ENCODE measurements around the gene OR51M1.

- TF ChIP-seq, protein P1, sequence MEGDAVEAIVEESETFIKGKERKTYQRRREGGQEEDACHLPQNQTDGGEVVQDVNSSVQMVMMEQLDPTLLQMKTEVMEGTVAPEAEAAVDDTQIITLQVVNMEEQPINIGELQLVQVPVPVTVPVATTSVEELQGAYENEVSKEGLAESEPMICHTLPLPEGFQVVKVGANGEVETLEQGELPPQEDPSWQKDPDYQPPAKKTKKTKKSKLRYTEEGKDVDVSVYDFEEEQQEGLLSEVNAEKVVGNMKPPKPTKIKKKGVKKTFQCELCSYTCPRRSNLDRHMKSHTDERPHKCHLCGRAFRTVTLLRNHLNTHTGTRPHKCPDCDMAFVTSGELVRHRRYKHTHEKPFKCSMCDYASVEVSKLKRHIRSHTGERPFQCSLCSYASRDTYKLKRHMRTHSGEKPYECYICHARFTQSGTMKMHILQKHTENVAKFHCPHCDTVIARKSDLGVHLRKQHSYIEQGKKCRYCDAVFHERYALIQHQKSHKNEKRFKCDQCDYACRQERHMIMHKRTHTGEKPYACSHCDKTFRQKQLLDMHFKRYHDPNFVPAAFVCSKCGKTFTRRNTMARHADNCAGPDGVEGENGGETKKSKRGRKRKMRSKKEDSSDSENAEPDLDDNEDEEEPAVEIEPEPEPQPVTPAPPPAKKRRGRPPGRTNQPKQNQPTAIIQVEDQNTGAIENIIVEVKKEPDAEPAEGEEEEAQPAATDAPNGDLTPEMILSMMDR (IDR thresholded peaks at IDR 0.05) = no peak
- TF ChIP-seq POLR2A (IDR thresholded peaks at IDR 0.05) (no peak), EP300 (IDR thresholded peaks at IDR 0.05) (no peak)
These were observed 10.5 kb downstream of the OR51M1 start for GRCh38 chr11:5394091-5394490.
